HG02852 (cell line): ENCODE results near the gene NPEPL1.
"Not testable (repeated sequence)": the region's sequence is repeated elsewhere in the genome, so short reads cannot be mapped to it uniquely, and the experiment has no call there.

Experiments
- ATAC-seq: cut with Tn5 transposase; IDR thresholded peaks from one replicate; pipeline ENCODE4 v1.9.1; 2021; ENCODE audit warnings: mild to moderate bottlenecking, moderate library complexity; ENCODE audit not compliant: unreplicated experiment

Gene NPEPL1

GRCh38 chr20:58737198-58737597 is 44.6 kb downstream of the NPEPL1 start:
- ATAC-seq = no peak

GRCh38 chr20:58740356-58741308 is 48.0 kb downstream of the NPEPL1 start:
- no peak for ATAC-seq

GRCh38 chr20:58741384-58741783 is 48.8 kb downstream of the NPEPL1 start:
- no peak for ATAC-seq

GRCh38 chr20:58742668-58743566 is 50.3 kb downstream of the NPEPL1 start:
- ATAC-seq = no peak

GRCh38 chr20:58743929-58744534 is 51.4 kb downstream of the NPEPL1 start:
- ATAC-seq = no peak

GRCh38 chr20:58744836-58745235 is 52.2 kb downstream of the NPEPL1 start:
- ATAC-seq = no peak

GRCh38 chr20:58745391-58745790 is 52.8 kb downstream of the NPEPL1 start:
- no peak for ATAC-seq

- ATAC-seq = no peak
Measured at GRCh38 chr20:58746620-58747019, 54.0 kb downstream of the NPEPL1 start.

- ATAC-seq = no peak
Measured at GRCh38 chr20:58747211-58747610, 54.6 kb downstream of the NPEPL1 start.

GRCh38 chr20:58748618-58749017 is 56.0 kb downstream of the NPEPL1 start:
- no peak for ATAC-seq

- ATAC-seq = no peak
Measured at GRCh38 chr20:58749098-58749769, 56.6 kb downstream of the NPEPL1 start.

GRCh38 chr20:58749979-58750378 is 57.4 kb downstream of the NPEPL1 start:
- ATAC-seq = no peak

GRCh38 chr20:58750706-58751105 is 58.1 kb downstream of the NPEPL1 start:
- ATAC-seq = not testable (repeated sequence)

- ATAC-seq = no peak
Measured at GRCh38 chr20:58751979-58752378, 59.4 kb downstream of the NPEPL1 start.

- no peak for ATAC-seq
Measured at GRCh38 chr20:58752565-58752964, 60.0 kb downstream of the NPEPL1 start.

- ATAC-seq = no peak
Measured at GRCh38 chr20:58753267-58753921, 60.8 kb downstream of the NPEPL1 start.

GRCh38 chr20:58753922-58754551 is 61.4 kb downstream of the NPEPL1 start:
- no peak for ATAC-seq

- ATAC-seq = no peak
Measured at GRCh38 chr20:58754584-58754983, 62.0 kb downstream of the NPEPL1 start.

GRCh38 chr20:58755062-58755697 is 62.6 kb downstream of the NPEPL1 start:
- no peak for ATAC-seq
